Measurements from ENCODE around the gene GPER1.

GPER1 gene

GRCh38 chr7:1049006-1049741, 38.7 kb upstream of the GPER1 start:
- Histone ChIP-seq H3K4me1 (ENCODE audit: control insufficient read depth, insufficient read depth, low read length) (peaks cover 33% of the 10 kb centered on the region), H3K9ac (ENCODE audit: low read length) (no peak overlapping the region), H3K4me3 (ENCODE audit: low read length) (no peak overlapping the region), H3K9me3 (ENCODE audit: control insufficient read depth, low read length) (no peaks in the 10 kb centered on the region), H3K27me3 (replicated peaks; ENCODE audit: control insufficient read depth, insufficient read depth, low read length) (no peaks in the 10 kb centered on the region), H3K36me3 (ENCODE audit: control insufficient read depth, insufficient read depth, low read length, severe bottlenecking) (no peaks in the 10 kb centered on the region)
- no peak for DNase-seq (ENCODE audit: low read depth)

GRCh38 chr7:1049801-1050200, 38.1 kb upstream of the GPER1 start:
- H3K36me3 ChIP-seq (ENCODE audit: control insufficient read depth, insufficient read depth, low read length, severe bottlenecking): no peaks in the 10 kb centered on the region
- no peaks in the 10 kb centered on the region for H3K27me3 ChIP-seq (replicated peaks; ENCODE audit: control insufficient read depth, insufficient read depth, low read length)
- no peak overlapping the region for H3K9ac ChIP-seq (ENCODE audit: low read length)
- no peak for DNase-seq (ENCODE audit: low read depth)
- H3K4me3 ChIP-seq (ENCODE audit: low read length): no peak overlapping the region
- H3K9me3 ChIP-seq (ENCODE audit: control insufficient read depth, low read length): no peaks in the 10 kb centered on the region
- peaks cover 36% of the 10 kb centered on the region for H3K4me1 ChIP-seq (ENCODE audit: control insufficient read depth, insufficient read depth, low read length)

GRCh38 chr7:1050254-1050906, 37.5 kb upstream of the GPER1 start:
- Histone ChIP-seq H3K27me3 (replicated peaks; ENCODE audit: control insufficient read depth, insufficient read depth, low read length) (no peaks in the 10 kb centered on the region), H3K4me3 (ENCODE audit: low read length) (no peak overlapping the region), H3K9me3 (ENCODE audit: control insufficient read depth, low read length) (no peaks in the 10 kb centered on the region), H3K36me3 (ENCODE audit: control insufficient read depth, insufficient read depth, low read length, severe bottlenecking) (no peaks in the 10 kb centered on the region), H3K4me1 (ENCODE audit: control insufficient read depth, insufficient read depth, low read length) (peaks cover 36% of the 10 kb centered on the region), H3K9ac (ENCODE audit: low read length) (no peak overlapping the region)
- no peak for DNase-seq (ENCODE audit: low read depth)

DNA sequence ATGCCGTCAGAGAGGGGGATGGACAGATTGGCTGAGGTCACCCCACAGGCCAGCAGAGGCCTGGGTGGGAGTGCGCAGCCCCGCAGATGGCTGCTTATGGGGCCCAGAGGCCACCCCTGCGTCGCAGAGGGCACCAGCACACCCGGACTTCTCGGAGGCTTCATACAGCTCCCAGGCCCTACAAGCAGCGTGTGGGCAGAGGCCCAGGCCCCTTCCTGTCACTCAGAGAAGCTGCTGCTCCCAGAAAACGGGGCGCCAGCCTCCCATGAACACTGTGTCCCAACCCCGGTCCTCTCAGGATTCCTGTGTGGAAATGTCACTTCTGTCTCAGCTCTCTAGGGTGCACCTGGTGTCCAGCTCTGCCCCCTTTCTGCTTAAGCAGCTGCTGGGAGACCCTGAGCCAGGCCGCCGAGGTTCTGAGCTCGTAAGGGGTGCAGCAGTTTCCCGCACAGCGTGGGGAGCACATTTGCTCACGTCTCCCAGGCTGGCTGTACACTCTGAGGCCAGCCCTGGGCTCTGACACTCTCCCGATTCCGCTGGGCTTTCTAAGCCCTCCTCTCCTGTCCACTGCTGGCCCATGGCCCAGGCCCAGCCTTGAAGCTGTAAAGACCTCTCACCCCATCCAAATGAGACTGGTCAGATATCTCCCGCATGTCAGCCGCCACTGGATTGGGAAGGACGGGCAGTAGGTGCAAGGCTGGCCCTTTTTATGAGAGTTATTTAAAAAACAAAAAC, 36.8 kb upstream of the GPER1 start:
- H3K9ac ChIP-seq (ENCODE audit: low read length): peak overlapping the region; percentile 68
- H3K9me3 ChIP-seq (ENCODE audit: control insufficient read depth, low read length): no peaks in the 10 kb centered on the region
- H3K4me3 ChIP-seq (ENCODE audit: low read length): no peak overlapping the region
- H3K4me1 ChIP-seq (ENCODE audit: control insufficient read depth, insufficient read depth, low read length): peaks cover 39% of the 10 kb centered on the region
- H3K36me3 ChIP-seq (ENCODE audit: control insufficient read depth, insufficient read depth, low read length, severe bottlenecking): no peaks in the 10 kb centered on the region
- DNase-seq (ENCODE audit: low read depth): no peak
- no peaks in the 10 kb centered on the region for H3K27me3 ChIP-seq (replicated peaks; ENCODE audit: control insufficient read depth, insufficient read depth, low read length)

GRCh38 chr7:1052031-1052818, 35.7 kb upstream of the GPER1 start:
- no peaks in the 10 kb centered on the region for H3K9me3 ChIP-seq (ENCODE audit: control insufficient read depth, low read length)
- no peaks in the 10 kb centered on the region for H3K27me3 ChIP-seq (replicated peaks; ENCODE audit: control insufficient read depth, insufficient read depth, low read length)
- peaks cover 39% of the 10 kb centered on the region for H3K4me1 ChIP-seq (ENCODE audit: control insufficient read depth, insufficient read depth, low read length)
- DNase-seq (ENCODE audit: low read depth): no peak
- no peak overlapping the region for H3K4me3 ChIP-seq (ENCODE audit: low read length)
- H3K9ac ChIP-seq (ENCODE audit: low read length): peak overlapping the region; percentile 68
- no peaks in the 10 kb centered on the region for H3K36me3 ChIP-seq (ENCODE audit: control insufficient read depth, insufficient read depth, low read length, severe bottlenecking)

- DNase-seq (ENCODE audit: low read depth): no peak
- Histone ChIP-seq H3K9me3 (ENCODE audit: control insufficient read depth, low read length) (no peaks in the 10 kb centered on the region), H3K4me3 (ENCODE audit: low read length) (no peak overlapping the region), H3K27me3 (replicated peaks; ENCODE audit: control insufficient read depth, insufficient read depth, low read length) (no peaks in the 10 kb centered on the region), H3K36me3 (ENCODE audit: control insufficient read depth, insufficient read depth, low read length, severe bottlenecking) (no peaks in the 10 kb centered on the region), H3K9ac (ENCODE audit: low read length) (no peak overlapping the region), H3K4me1 (ENCODE audit: control insufficient read depth, insufficient read depth, low read length) (peaks cover 39% of the 10 kb centered on the region)
Observed at GRCh38 chr7:1053002-1053411, 34.9 kb upstream of the GPER1 start.

DNA sequence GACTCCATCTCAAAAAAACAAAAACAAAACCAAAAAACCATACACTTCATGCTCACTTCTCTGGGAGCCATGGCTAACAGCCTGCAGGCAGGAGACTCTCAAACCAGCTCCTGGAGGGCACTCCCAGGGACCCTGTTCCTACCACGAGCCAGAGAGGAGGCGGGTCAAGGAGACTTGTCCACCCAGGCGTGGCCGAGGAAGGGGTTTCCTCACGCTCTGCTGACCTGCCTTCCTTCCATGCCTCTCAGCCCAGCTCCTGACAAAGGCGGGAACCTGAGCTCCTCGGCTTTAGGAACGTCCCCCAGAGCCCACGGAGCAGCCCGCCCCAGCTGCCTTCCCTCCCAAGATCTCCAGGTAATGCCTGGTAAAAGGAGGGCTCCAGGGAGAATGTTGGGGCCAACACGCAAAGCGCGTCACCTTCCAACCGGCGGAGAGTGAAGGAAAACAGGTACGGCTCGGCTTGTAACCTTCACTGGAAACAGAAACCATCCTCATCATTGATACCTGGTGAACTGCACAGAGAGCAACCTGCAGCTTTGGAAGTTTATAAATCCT, 34.0 kb upstream of the GPER1 start:
- no peak overlapping the region for H3K9ac ChIP-seq (ENCODE audit: low read length)
- H3K27me3 ChIP-seq (replicated peaks; ENCODE audit: control insufficient read depth, insufficient read depth, low read length): no peaks in the 10 kb centered on the region
- H3K4me3 ChIP-seq (ENCODE audit: low read length): no peak overlapping the region
- no peak for DNase-seq (ENCODE audit: low read depth)
- peaks cover 37% of the 10 kb centered on the region for H3K4me1 ChIP-seq (ENCODE audit: control insufficient read depth, insufficient read depth, low read length)
- no peaks in the 10 kb centered on the region for H3K9me3 ChIP-seq (ENCODE audit: control insufficient read depth, low read length)
- no peaks in the 10 kb centered on the region for H3K36me3 ChIP-seq (ENCODE audit: control insufficient read depth, insufficient read depth, low read length, severe bottlenecking)

DNA sequence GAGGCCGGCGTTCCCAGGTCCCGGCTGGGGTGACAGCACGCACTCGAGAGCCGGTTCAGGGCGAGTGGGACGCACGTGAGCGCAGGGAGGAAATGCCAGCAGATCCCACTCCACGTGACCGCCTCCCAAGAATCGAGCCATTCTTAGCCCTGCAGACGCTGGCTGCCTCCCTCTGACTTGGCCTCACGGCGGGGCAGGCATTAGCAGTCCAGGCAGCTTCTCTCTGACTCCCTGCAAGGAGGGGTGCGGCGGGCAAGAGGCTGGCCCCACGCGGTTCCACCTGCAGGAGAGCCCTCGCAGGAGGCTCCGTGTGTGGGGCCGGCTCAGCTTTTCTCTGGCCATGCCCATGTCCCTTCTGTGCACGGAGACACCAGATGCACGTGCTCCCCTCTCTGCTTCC, 33.5 kb upstream of the GPER1 start:
- Histone ChIP-seq H3K27me3 (replicated peaks; ENCODE audit: control insufficient read depth, insufficient read depth, low read length) (no peaks in the 10 kb centered on the region), H3K9ac (ENCODE audit: low read length) (peak overlapping the region; percentile 67), H3K4me3 (ENCODE audit: low read length) (no peak overlapping the region), H3K9me3 (ENCODE audit: control insufficient read depth, low read length) (no peaks in the 10 kb centered on the region), H3K36me3 (ENCODE audit: control insufficient read depth, insufficient read depth, low read length, severe bottlenecking) (no peaks in the 10 kb centered on the region), H3K4me1 (ENCODE audit: control insufficient read depth, insufficient read depth, low read length) (peaks cover 31% of the 10 kb centered on the region)
- no peak for DNase-seq (ENCODE audit: low read depth)

GRCh38 chr7:1054861-1055450, 33.0 kb upstream of the GPER1 start:
- no peak for DNase-seq (ENCODE audit: low read depth)
- Histone ChIP-seq H3K27me3 (replicated peaks; ENCODE audit: control insufficient read depth, insufficient read depth, low read length) (no peaks in the 10 kb centered on the region), H3K4me3 (ENCODE audit: low read length) (peak overlapping the region; percentile 56), H3K9me3 (ENCODE audit: control insufficient read depth, low read length) (no peaks in the 10 kb centered on the region), H3K4me1 (ENCODE audit: control insufficient read depth, insufficient read depth, low read length) (peaks cover 30% of the 10 kb centered on the region), H3K9ac (ENCODE audit: low read length) (peak overlapping the region; percentile 67), H3K36me3 (ENCODE audit: control insufficient read depth, insufficient read depth, low read length, severe bottlenecking) (no peaks in the 10 kb centered on the region)

DNA sequence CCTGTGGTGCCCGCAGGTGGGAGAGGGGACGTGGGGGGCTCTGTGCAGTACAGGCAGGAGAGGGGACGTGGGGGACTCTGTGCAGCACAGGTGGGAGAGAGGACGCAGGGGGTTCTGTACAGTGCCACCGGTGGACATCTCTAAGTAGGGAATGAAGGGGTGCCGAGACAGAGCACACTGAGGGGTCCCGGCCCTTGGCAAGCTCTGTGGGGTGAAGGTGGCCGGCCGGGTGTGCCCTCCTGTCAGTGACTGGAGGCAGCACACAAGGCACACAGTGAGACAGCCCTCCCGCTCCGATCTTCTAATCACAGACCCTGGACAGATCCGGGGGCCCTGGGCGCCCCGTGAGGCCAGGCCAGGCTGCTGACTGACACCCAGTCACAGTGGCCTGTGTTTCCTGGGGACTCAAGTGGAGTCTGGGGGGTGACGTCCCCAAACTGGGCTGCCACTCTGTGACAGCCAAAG, 32.4 kb upstream of the GPER1 start:
- Histone ChIP-seq H3K9me3 (ENCODE audit: control insufficient read depth, low read length) (no peaks in the 10 kb centered on the region), H3K4me3 (ENCODE audit: low read length) (peak overlapping the region; percentile 56), H3K27me3 (replicated peaks; ENCODE audit: control insufficient read depth, insufficient read depth, low read length) (no peaks in the 10 kb centered on the region), H3K9ac (ENCODE audit: low read length) (peak overlapping the region; percentile 67), H3K36me3 (ENCODE audit: control insufficient read depth, insufficient read depth, low read length, severe bottlenecking) (no peaks in the 10 kb centered on the region), H3K4me1 (ENCODE audit: control insufficient read depth, insufficient read depth, low read length) (peaks cover 33% of the 10 kb centered on the region)
- DNase-seq (ENCODE audit: low read depth): no peak

Measured in adipocyte (in vitro differentiated cells).